NCI-H2107 treated with DMSO at 0.1 percent for 48 hours (cell line): Measurements from ENCODE around the gene C11orf68.

Experiments used
- DNase-seq: peaks from one replicate; lab custom pipeline; 2025; ENCODE audit not compliant: unreplicated experiment; lab: John Stamatoyannopoulos, UW

The C11orf68 gene

GRCh38 chr11:65944767-65945166 is 25.9 kb upstream of the C11orf68 start:
- no peak for DNase-seq

DNA sequence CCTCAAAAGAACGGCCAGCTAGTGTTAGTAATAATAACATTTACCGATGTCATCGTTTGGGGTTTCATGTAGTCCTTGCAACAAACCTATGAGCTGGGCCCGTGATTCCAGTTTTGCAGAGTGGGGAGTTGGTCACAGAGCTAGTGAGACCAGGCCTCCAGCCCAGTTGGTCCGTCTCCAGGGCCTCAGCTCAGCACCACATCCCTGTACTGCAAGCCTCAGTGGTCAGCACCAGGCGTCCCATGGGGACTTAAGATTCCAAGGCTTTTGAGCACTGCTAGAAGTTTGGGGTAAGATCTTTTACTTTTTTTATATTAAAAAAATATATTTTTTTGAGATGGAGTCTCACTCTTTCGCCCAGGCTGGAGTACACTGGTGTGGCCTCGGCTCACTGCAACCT is 25.3 kb upstream of the C11orf68 start:
- DNase-seq, result no peak

GRCh38 chr11:65942531-65942930 is 23.7 kb upstream of the C11orf68 start:
- no peak for DNase-seq

DNA sequence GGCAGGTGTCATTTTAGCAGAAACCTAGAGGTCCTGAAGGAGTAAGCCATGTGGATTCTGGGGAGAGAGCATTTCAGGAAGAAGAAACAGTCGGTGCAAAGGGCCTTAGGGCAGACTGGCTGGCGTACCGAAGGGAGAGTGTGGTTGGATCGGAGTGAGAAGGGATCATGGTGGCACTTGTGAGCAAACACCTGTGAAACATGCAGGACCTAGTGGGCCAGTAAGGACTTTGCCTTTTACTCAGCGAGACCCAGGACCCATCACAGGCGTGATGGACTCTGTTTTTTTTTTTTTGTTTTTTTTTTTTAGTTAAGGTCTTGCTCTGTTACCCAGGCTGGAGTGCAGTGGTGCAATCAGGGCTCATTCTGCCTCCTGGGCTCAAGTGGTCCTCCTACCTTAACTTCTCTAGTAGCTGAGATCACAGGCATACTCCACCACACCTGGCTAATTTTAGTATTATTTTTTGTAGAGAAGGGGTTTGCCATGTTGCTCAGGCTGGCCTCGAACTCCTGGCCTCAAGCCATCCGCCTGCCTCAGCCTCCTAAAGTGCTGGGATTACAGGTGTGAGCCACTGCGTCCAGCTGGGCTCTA is 23.0 kb upstream of the C11orf68 start:
- DNase-seq, result no peak

- DNase-seq, result no peak
These were observed 18.9 kb upstream of the C11orf68 start for GRCh38 chr11:65937766-65938165.

DNA sequence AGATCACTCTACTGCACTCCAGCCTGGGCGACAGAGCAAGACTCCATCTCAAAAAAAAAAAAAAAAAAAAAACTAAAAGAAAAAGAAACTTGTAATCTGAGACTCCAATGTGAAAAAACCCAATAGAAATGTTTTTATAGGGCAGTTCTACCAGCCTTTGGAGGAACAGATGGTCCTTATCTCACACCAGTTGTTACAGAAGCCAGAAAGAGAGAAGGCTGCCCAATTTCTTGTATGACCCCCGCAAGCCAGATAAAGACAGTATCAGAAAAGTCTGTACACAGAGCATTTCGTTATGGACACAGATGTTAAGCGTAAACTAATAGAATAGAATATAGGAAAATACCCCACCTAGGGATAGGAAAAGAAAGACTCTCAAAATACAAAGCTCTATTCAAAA is 15.2 kb upstream of the C11orf68 start:
- DNase-seq, result no peak

DNA sequence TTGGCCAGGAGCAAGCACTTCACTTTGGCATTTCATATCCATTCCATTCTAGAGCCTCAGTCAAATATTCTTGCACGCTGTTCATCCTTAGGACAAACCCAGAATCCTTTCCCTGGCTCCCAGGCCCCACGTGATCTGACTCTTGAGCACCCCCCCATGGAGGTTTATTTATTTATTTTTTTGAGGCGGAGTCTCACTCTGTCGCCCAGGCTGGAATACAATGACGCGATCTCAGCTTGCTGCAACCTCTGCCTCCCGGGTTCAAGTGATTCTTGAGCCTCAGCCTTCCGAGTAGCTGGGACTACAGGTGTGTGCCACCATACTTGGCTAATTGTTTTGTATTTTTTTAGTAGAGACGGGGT is 13.7 kb upstream of the C11orf68 start:
- DNase-seq, result no peak

DNA sequence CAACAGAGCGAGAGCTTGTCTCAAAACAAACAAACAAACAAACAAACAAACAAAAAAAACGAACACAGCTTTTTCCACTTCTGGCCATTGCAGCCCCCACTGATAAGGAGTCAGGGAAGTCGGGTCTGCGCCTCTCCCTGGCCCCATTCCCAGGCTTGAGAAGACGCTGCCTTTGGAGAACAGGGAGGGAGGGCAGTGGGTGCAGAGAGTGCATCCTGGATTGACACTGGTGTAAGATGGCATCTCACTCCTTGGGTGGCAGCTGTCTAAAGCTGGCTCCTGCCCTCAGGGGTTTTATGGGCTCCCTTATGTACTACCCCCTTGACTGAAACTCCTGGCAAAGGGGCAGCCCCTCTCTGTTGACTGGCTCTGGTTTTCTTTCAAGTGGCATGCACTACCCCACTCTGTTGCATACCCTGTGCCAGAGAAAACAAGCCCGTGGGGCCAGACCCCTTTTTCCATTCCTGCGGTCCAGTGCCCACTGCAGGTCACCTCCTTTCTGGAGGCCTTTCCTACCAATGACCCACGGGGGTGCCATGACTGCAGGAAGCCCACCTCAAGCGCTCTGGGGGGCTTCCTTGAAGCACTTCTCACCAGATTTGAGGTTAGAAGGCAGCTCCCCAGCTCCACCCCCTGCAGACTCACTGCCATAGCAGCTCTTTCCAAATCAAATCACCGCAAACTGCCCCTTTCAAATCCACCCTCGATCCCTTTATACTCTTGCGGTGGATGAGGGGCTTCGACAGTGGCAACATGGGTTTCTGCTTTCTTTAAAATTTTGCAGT is 13.1 kb upstream of the C11orf68 start:
- DNase-seq, result no peak

DNA sequence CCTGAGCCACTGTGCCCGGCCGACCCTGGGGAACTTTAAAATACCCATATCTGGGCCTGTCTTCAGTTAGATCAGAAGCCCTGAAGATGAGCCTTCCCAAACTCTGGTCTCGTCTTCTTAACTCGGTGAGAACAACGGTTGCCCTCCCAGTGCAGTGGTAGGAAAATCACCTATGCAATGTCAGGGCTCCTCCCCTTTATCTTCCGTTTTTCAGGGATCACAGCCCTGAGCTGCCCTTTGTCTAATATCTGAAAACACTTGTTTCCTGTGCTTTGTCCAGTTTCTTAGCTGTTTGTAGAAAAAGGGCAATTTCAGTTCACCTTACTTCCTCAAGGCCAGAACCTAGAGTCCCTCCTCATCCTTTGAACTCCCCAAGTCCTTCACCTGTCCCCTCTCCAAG is 9.8 kb upstream of the C11orf68 start:
- no peak for DNase-seq

- DNase-seq, result no peak
These were observed 9.1 kb upstream of the C11orf68 start for GRCh38 chr11:65927904-65928397.

DNA sequence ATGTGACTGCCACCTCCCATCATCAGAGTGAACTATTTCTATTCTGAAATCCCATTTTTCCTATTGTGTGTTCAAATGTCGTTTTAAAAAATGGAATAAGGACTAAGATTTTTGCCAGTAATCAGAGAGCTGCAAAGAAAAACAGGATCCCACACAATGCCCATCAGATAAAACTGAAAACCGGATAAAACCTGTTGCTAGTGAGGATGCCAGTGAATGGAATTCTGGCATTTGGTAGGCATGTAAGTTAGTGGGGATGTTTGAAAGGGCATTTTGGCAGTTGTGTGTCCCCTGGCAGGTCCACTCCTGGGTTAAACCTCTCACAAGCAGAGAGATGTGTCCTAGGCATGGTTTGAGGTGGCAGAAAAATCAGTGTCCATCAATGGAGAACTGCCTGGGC is 6.5 kb upstream of the C11orf68 start:
- no peak for DNase-seq

DNA sequence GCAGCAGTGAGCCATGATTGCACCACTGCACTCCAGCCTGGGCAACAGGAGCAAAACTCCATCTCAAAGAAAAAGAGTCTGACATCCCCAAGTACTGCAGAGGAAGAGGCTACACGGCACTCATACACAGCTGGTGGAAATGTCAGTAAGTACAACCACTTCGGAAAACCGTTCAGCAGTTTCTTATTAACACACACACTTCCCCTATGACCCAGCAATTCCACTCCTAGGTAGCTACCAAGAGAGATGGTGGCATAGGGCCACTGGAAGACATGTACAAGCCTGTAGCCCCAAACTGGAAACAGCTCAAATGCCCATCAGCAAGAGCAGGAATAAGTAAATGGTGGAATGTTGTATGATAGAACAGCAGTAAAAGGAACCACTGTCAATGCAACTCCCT is 3.7 kb upstream of the C11orf68 start:
- DNase-seq, result no peak

- no peak for DNase-seq
These were observed 3.0 kb upstream of the C11orf68 start for GRCh38 chr11:65921876-65922275.

- DNase-seq, result no peak
These were observed 2.2 kb upstream of the C11orf68 start for GRCh38 chr11:65921033-65921555.

- no peak for DNase-seq
These were observed 1.5 kb upstream of the C11orf68 start for GRCh38 chr11:65920372-65920802.

GRCh38 chr11:65919573-65920371 is 910 bp upstream of the C11orf68 start:
- no peak for DNase-seq

DNA sequence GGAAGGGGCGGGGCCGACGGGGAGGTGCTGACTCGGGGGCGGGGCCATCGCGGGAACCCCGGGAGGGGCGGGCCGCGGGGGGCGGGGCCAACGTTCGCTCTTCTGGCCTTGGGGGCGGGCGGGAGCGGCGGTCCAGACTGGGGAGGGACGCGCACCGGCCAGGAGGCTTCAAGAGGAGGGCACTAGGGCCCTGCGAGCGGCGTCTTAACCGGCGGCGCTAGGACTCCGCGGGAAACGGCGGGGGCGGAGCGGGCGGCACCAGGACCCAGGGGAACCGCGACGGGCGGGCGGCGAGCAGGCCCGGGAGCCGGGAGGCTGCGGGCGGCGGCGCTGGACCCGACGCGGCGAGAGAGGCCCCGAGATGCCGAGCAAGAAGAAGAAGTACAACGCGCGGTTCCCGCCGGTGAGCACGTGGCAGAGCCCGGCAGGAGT is 295 bp upstream of the C11orf68 start, which contains the start of gene DRAP1:
TSS of gene DRAP1 (plus strand) at position 286 of the 432 bp plus-strand sequence. CDS start at position 362, 76 bp downstream.
- peak; percentile 89 for DNase-seq

DNA sequence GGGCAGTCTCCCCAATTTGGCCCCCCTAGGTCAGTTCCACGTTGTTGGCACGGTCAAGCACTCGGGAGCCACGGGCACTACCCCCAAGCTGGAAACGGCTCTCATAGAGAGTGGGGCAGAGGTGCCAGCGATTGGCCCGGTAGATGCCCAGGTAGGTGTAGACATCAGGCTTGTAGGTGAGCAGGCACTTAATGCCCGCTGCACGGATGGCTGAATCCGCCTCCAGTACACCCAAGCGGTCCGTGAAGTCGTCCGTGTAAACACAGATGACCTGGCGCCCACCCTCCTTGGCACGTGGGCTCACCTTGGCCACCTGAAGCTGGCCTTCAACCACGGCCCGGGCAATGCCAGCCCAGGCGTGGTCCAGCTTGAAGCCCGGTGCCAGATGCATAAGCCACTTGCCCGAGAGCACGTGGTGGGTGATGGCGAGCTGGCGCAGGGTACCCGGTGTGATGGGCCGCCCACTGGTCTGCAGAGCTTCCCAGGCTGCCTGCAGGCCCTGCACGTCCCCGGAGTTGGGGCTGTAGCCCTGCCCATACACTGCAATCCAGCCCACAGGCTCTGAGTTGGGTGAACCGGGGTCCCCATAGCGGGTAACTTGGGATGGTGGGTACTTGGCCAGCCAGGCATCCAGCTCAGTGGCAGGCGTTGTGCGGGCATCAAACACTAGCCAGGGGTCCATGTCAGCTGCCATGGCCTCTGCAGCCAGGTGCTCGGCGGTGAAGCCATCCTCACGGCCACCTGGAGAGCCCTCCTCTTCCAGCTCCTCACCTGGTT is 1.2 kb downstream of the C11orf68 start:
- DNase-seq, result no peak

GRCh38 chr11:65917077-65917433 is 1.8 kb downstream of the C11orf68 start:
- no peak for DNase-seq

- no peak for DNase-seq
These were observed 2.5 kb downstream of the C11orf68 start for GRCh38 chr11:65916391-65916790.

- DNase-seq, result no peak
These were observed 3.0 kb downstream of the C11orf68 start for GRCh38 chr11:65915821-65916251.
